Neural cell (in vitro differentiated cells): Measurements from ENCODE around the gene FAU. TPM values are rescaled to one million over a fixed set of nuclear protein-coding genes. Genes with fewer than 3 reads are reported as not detected.

Source experiments
- H2AFZ ChIP-seq: fragments of 200-600, 300-800 bp; sonication (generic), shearing (Covaris generic); 2 replicates; pipeline ENCODE4 v1.6.0; 2014; ENCODE audit warnings: low read depth, mild to moderate bottlenecking, antibody characterized with exemption, low read length, moderate library complexity
- H3F3A ChIP-seq: fragments of 200-600 bp; shearing (Covaris generic); 2 replicates; pipeline ENCODE4 v1.6.1; 2016; ENCODE audit warnings: mild to moderate bottlenecking, moderate library complexity, mixed read lengths, antibody characterized with exemption, low read length; ENCODE audit not compliant: insufficient read depth, poor library complexity, severe bottlenecking
- H3K27ac ChIP-seq: fragments of 200-600, 300-800 bp; sonication (generic), shearing (Covaris generic); 2 replicates; pipeline ENCODE4 v1.5.1; 2014; ENCODE audit warnings: mild to moderate bottlenecking, low read length, moderate library complexity
- H3K27me3 ChIP-seq: fragments of 300-800, 200-600 bp; sonication (generic), shearing (Covaris generic); 2 replicates; pipeline ENCODE4 v1.6.0; 2014; ENCODE audit warnings: mild to moderate bottlenecking, low read depth, low read length, moderate library complexity; ENCODE audit not compliant: insufficient read depth
- H3K36me3 ChIP-seq: fragments of 300-800, 200-600 bp; sonication (generic), shearing (Covaris generic); 2 replicates; pipeline ENCODE4 v1.5.1; 2014; ENCODE audit warnings: mild to moderate bottlenecking, antibody characterized with exemption, low read length, moderate library complexity; ENCODE audit not compliant: insufficient read depth
- H3K4me2 ChIP-seq: fragments of 300-800, 200-600 bp; sonication (generic), shearing (Covaris generic); 2 replicates; pipeline ENCODE4 v1.6.0; 2014; ENCODE audit warnings: mild to moderate bottlenecking, low read length
- H3K4me3 ChIP-seq: fragments of 300-800, 200-600 bp; sonication (generic), shearing (Covaris generic); 2 replicates; pipeline ENCODE4 v1.5.1; 2014; ENCODE audit warnings: mild to moderate bottlenecking, low read length, moderate library complexity
- H3K79me2 ChIP-seq: fragments of 200-600 bp; shearing (Covaris generic); replicated peaks from 2 replicates; pipeline ENCODE4 v1.6.0; 2014; ENCODE audit warnings: mild to moderate bottlenecking, low read length, moderate library complexity; ENCODE audit not compliant: insufficient read depth
- H3K9ac ChIP-seq: fragments of 300-800, 200-600 bp; sonication (generic), shearing (Covaris generic); 2 replicates; pipeline ENCODE4 v1.6.1; 2016; ENCODE audit warnings: mild to moderate bottlenecking, low read length, mixed read lengths
- H3K9me2 ChIP-seq: fragments of 200-600 bp; shearing (Covaris generic); 2 replicates; pipeline ENCODE4 v1.6.1; 2016; ENCODE audit warnings: mild to moderate bottlenecking, low read length, mixed read lengths; ENCODE audit not compliant: insufficient read depth
- H3K9me3 ChIP-seq: fragments of 200-600, 300-800 bp; sonication (generic), shearing (Covaris generic); 2 replicates; pipeline ENCODE4 v1.6.1; 2016; ENCODE audit warnings: mild to moderate bottlenecking, mixed run types, low read length, moderate library complexity, mixed read lengths
- H4K20me1 ChIP-seq: fragments of 200-600 bp; shearing (Covaris generic); 2 replicates; pipeline ENCODE4 v1.6.1; 2016; ENCODE audit warnings: mild to moderate bottlenecking, mixed run types; ENCODE audit not compliant: insufficient read depth
- EP300 ChIP-seq: fragments of 450-650 bp; conservative IDR thresholded peaks from 2 replicates; pipeline ENCODE4 v1.6.1; 2014; ENCODE audit warnings: antibody characterized with exemption, mild to moderate bottlenecking, moderate library complexity; ENCODE audit not compliant: poor library complexity, severe bottlenecking
- EZH2 ChIP-seq: fragments of 200-600, 300-800 bp; shearing (Covaris generic), sonication (generic); IDR thresholded peaks from 2 replicates; pipeline ENCODE4 v1.6.1; 2014; ENCODE audit warnings: antibody characterized with exemption, low read length, borderline replicate concordance, mild to moderate bottlenecking; ENCODE audit not compliant: insufficient read depth, poor library complexity, severe bottlenecking
- MXI1 ChIP-seq: fragments of 450-650 bp; conservative IDR thresholded peaks from 2 replicates; pipeline ENCODE4 v1.6.1; 2014; ENCODE audit warnings: antibody characterized with exemption, mild to moderate bottlenecking; ENCODE audit not compliant: poor library complexity, severe bottlenecking
- POLR2AphosphoS5 ChIP-seq: IDR thresholded peaks from 2 replicates; pipeline ENCODE4 v1.6.1; 2012
- RAD21 ChIP-seq: fragments of 450-650 bp; conservative IDR thresholded peaks from 2 replicates; pipeline ENCODE4 v1.6.1; 2014; ENCODE audit warnings: antibody characterized with exemption, mild to moderate bottlenecking, moderate library complexity
- SMC3 ChIP-seq: fragments of 450-650 bp; conservative IDR thresholded peaks from 2 replicates; pipeline ENCODE4 v1.6.1; 2014; ENCODE audit warnings: antibody characterized with exemption, mild to moderate bottlenecking, moderate library complexity; ENCODE audit not compliant: poor library complexity
- TAF1 ChIP-seq: IDR thresholded peaks from 2 replicates; pipeline ENCODE4 v1.6.1; 2012; ENCODE audit warnings: low read depth
- polyA plus RNA-seq: library from polyadenylated mRNA; depleted of rRNA; stranded (reverse); fragments of >200 nt; gene quantifications from 2 replicates; pipeline ENCODE4 v1.2.3, GENCODE V29; 2014
- TF ChIP-seq, protein P1 (sequence below): fragments of 450-650 bp; IDR thresholded peaks from 2 replicates; pipeline ENCODE4 v1.5.1; 2014; ENCODE audit warnings: antibody characterized with exemption, mild to moderate bottlenecking, moderate library complexity; ENCODE audit not compliant: poor library complexity, severe bottlenecking
- TF ChIP-seq, protein P2 (sequence below): IDR thresholded peaks from 2 replicates; pipeline ENCODE4 v1.6.1; 2012; ENCODE audit warnings: borderline replicate concordance

The FAU gene
- polyA plus RNA-seq, 1 donor from 2014 or later = 420 TPM

DNA sequence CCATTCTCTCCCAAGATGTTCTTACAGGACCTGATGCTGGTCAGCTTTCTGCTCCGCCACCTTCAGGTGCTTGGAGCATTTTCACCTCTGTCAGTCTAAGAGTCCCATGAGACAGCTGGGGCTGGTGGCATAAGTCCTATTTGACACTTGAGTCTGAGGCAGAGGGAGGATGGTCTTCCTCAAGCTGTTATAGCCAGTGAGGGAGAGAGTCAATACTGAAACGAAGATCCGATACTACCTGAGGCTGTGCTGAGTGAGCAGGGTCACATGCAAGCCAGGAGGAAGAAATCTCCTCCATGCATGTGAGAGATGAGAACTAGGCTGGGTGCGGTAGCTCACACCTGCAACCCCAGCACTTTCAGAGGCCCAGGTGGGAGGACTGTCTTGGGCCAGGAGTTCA is 32.3 kb downstream of the FAU start:
- Histone ChIP-seq H3K4me3 (no peak overlapping the region), H3K27me3 (no peaks in the 10 kb centered on the region), H3K4me2 (no peak overlapping the region), H3K9ac (no peak overlapping the region), H3K79me2 (peaks cover 8% of the 10 kb centered on the region), H3K9me2 (no peaks in the 10 kb centered on the region), H3K36me3 (no peaks in the 10 kb centered on the region), H4K20me1 (no peaks in the 10 kb centered on the region), H3K27ac (no peak overlapping the region), H2AFZ (no peak overlapping the region), H3F3A (no peaks in the 10 kb centered on the region), H3K9me3 (no peaks in the 10 kb centered on the region)
- TF ChIP-seq TAF1 (no peak), POLR2AphosphoS5 (no peak), SMC3 (no peak), EP300 (no peak), MXI1 (no peak), RAD21 (no peak), EZH2 (no peak)
- TF ChIP-seq, protein P1, sequence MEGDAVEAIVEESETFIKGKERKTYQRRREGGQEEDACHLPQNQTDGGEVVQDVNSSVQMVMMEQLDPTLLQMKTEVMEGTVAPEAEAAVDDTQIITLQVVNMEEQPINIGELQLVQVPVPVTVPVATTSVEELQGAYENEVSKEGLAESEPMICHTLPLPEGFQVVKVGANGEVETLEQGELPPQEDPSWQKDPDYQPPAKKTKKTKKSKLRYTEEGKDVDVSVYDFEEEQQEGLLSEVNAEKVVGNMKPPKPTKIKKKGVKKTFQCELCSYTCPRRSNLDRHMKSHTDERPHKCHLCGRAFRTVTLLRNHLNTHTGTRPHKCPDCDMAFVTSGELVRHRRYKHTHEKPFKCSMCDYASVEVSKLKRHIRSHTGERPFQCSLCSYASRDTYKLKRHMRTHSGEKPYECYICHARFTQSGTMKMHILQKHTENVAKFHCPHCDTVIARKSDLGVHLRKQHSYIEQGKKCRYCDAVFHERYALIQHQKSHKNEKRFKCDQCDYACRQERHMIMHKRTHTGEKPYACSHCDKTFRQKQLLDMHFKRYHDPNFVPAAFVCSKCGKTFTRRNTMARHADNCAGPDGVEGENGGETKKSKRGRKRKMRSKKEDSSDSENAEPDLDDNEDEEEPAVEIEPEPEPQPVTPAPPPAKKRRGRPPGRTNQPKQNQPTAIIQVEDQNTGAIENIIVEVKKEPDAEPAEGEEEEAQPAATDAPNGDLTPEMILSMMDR = no peak
- TF ChIP-seq, protein P2, sequence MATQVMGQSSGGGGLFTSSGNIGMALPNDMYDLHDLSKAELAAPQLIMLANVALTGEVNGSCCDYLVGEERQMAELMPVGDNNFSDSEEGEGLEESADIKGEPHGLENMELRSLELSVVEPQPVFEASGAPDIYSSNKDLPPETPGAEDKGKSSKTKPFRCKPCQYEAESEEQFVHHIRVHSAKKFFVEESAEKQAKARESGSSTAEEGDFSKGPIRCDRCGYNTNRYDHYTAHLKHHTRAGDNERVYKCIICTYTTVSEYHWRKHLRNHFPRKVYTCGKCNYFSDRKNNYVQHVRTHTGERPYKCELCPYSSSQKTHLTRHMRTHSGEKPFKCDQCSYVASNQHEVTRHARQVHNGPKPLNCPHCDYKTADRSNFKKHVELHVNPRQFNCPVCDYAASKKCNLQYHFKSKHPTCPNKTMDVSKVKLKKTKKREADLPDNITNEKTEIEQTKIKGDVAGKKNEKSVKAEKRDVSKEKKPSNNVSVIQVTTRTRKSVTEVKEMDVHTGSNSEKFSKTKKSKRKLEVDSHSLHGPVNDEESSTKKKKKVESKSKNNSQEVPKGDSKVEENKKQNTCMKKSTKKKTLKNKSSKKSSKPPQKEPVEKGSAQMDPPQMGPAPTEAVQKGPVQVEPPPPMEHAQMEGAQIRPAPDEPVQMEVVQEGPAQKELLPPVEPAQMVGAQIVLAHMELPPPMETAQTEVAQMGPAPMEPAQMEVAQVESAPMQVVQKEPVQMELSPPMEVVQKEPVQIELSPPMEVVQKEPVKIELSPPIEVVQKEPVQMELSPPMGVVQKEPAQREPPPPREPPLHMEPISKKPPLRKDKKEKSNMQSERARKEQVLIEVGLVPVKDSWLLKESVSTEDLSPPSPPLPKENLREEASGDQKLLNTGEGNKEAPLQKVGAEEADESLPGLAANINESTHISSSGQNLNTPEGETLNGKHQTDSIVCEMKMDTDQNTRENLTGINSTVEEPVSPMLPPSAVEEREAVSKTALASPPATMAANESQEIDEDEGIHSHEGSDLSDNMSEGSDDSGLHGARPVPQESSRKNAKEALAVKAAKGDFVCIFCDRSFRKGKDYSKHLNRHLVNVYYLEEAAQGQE = no peak

DNA sequence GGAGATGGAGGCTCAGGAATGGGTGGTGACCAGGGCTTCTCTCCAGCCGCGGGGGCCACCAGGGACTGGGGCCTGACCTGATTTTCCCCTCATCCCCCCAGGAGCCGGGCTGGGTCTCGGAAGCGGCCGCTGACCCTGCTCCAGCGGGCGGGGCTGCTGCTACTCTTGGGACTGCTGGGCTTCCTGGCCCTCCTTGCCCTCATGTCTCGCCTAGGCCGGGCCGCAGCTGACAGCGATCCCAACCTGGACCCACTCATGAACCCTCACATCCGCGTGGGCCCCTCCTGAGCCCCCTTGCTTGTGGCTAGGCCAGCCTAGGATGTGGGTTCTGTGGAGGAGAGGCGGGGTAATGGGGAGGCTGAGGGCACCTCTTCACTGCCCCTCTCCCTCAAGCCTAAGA is 34.1 kb downstream of the FAU start:
- TF ChIP-seq TAF1 = no peak
- TF ChIP-seq, protein P2 = no peak
- TF ChIP-seq EP300 = no peak
- TF ChIP-seq POLR2AphosphoS5 = no peak
- no peak for TF ChIP-seq RAD21
- TF ChIP-seq SMC3 = no peak
- Histone ChIP-seq H3F3A (no peaks in the 10 kb centered on the region), H3K9me3 (no peaks in the 10 kb centered on the region), H3K9me2 (no peaks in the 10 kb centered on the region), H3K9ac (no peak overlapping the region), H2AFZ (no peak overlapping the region), H3K79me2 (peaks cover 21% of the 10 kb centered on the region), H3K4me2 (no peak overlapping the region), H3K4me3 (no peak overlapping the region), H3K27ac (no peak overlapping the region), H3K27me3 (no peaks in the 10 kb centered on the region), H3K36me3 (no peaks in the 10 kb centered on the region), H4K20me1 (no peaks in the 10 kb centered on the region)
